ENCODE results near the gene KIAA1755. TPM values are rescaled to one million over a fixed set of nuclear protein-coding genes. Genes with fewer than 3 reads are reported as not detected.

KIAA1755 gene
- total and polyA plus RNA-seq, 2 experiments from 2014 or later: 4.0 to 5.1 TPM

GRCh38 chr20:38194971-38195504 lies 65.5 kb downstream of the KIAA1755 start:
- 65 to 68% methylated on average over 5 of the region's 5 CpGs for WGBS, 2 experiments (ENCODE audit: low coverage in 1 of 2, low lambda C conversion rate in 2 of 2, missing lambda C conversion rate in 2 of 2)
- Histone ChIP-seq H3K27ac (no peak overlapping the region), H2AFZ (no peak overlapping the region), H3K9ac (no peak overlapping the region), H3K4me3 (no peak overlapping the region), H3K4me1 (ENCODE audit: insufficient read depth) (peaks cover 10% of the 10 kb centered on the region; the same call in 1 of the 2 replicates), H4K20me1 (ENCODE audit: insufficient read depth) (no peaks in the 10 kb centered on the region), H3K36me3 (ENCODE audit: low read depth) (no peaks in the 10 kb centered on the region), H3K79me2 (ENCODE audit: insufficient read depth) (no peaks in the 10 kb centered on the region), H3K9me3 (ENCODE audit: low read depth) (no peaks in the 10 kb centered on the region), H3K9me2 (ENCODE audit: insufficient read depth) (no peaks in the 10 kb centered on the region), H3F3A (ENCODE audit: insufficient read depth) (no peaks in the 10 kb centered on the region), H3K27me3 (replicated peaks; ENCODE audit: insufficient read depth) (no peaks in the 10 kb centered on the region), H3K4me2 (ENCODE audit: unreplicated experiment) (no peak overlapping the region)
- TF ChIP-seq EZH2phosphoT487 (IDR thresholded peaks at IDR 0.05; ENCODE audit: insufficient read depth, low read depth): no peak
- no peak for TF ChIP-seq EZH2 (IDR thresholded peaks at IDR 0.05; ENCODE audit: insufficient read depth, poor library complexity, severe bottlenecking)
- no peak for DNase-seq
- in situ Hi-C loops (cut with MboI): no loop called here

- no peak overlapping the region for H3K27ac ChIP-seq
- H3K9me3 ChIP-seq (ENCODE audit: low read depth): no peaks in the 10 kb centered on the region
- in situ Hi-C loops (cut with MboI): no loop called here
- TF ChIP-seq EZH2 (IDR thresholded peaks at IDR 0.05; ENCODE audit: insufficient read depth, poor library complexity, severe bottlenecking) (no peak), EZH2phosphoT487 (IDR thresholded peaks at IDR 0.05; ENCODE audit: insufficient read depth, low read depth) (no peak)
- WGBS, 2 experiments (ENCODE audit: low coverage in 1 of 2, low lambda C conversion rate in 2 of 2, missing lambda C conversion rate in 2 of 2): 78 to 80% methylated on average over 4 of the region's 4 CpGs
- no peak overlapping the region for H3K9ac ChIP-seq
- DNase-seq: no peak
- no peaks in the 10 kb centered on the region for H4K20me1 ChIP-seq (ENCODE audit: insufficient read depth)
- H3K27me3 ChIP-seq (replicated peaks; ENCODE audit: insufficient read depth): no peaks in the 10 kb centered on the region
- H3K4me3 ChIP-seq: no peak overlapping the region
- no peaks in the 10 kb centered on the region for H3F3A ChIP-seq (ENCODE audit: insufficient read depth)
- H3K4me1 ChIP-seq (ENCODE audit: insufficient read depth): peaks cover 9% of the 10 kb centered on the region; the same call in 1 of the 2 replicates
- no peaks in the 10 kb centered on the region for H3K36me3 ChIP-seq (ENCODE audit: low read depth)
- H2AFZ ChIP-seq: no peak overlapping the region
- H3K79me2 ChIP-seq (ENCODE audit: insufficient read depth): no peaks in the 10 kb centered on the region
- H3K4me2 ChIP-seq (ENCODE audit: unreplicated experiment): no peak overlapping the region
- no peaks in the 10 kb centered on the region for H3K9me2 ChIP-seq (ENCODE audit: insufficient read depth)
Measured at GRCh38 chr20:38193586-38194105, 66.9 kb downstream of the KIAA1755 start.

- TF ChIP-seq EZH2phosphoT487 (IDR thresholded peaks at IDR 0.05; ENCODE audit: insufficient read depth, low read depth): no peak
- no peak for TF ChIP-seq EZH2 (IDR thresholded peaks at IDR 0.05; ENCODE audit: insufficient read depth, poor library complexity, severe bottlenecking)
- Histone ChIP-seq H2AFZ (no peak overlapping the region), H3K4me3 (no peak overlapping the region), H3K9me2 (ENCODE audit: insufficient read depth) (no peaks in the 10 kb centered on the region), H3K4me1 (ENCODE audit: insufficient read depth) (peaks cover 4% of the 10 kb centered on the region), H3K36me3 (ENCODE audit: low read depth) (no peaks in the 10 kb centered on the region), H3K4me2 (ENCODE audit: unreplicated experiment) (no peak overlapping the region), H3K9ac (no peak overlapping the region), H3K79me2 (ENCODE audit: insufficient read depth) (no peaks in the 10 kb centered on the region), H4K20me1 (ENCODE audit: insufficient read depth) (no peaks in the 10 kb centered on the region), H3F3A (ENCODE audit: insufficient read depth) (0 out of 2 replicates have a peak, but pooled peaks cover under 1% of the 10 kb centered on the region), H3K9me3 (ENCODE audit: low read depth) (no peaks in the 10 kb centered on the region), H3K27me3 (replicated peaks; ENCODE audit: insufficient read depth) (no peaks in the 10 kb centered on the region), H3K27ac (no peak overlapping the region)
- in situ Hi-C loops (cut with MboI): no loop called here
- DNase-seq: no peak
- WGBS, 2 experiments (ENCODE audit: low coverage in 1 of 2, low lambda C conversion rate in 2 of 2, missing lambda C conversion rate in 2 of 2): 90 to 91% methylated on average over 9 of the region's 9 CpGs
Measured at GRCh38 chr20:38192323-38192885, 68.1 kb downstream of the KIAA1755 start.

- Histone ChIP-seq H4K20me1 (ENCODE audit: insufficient read depth) (no peaks in the 10 kb centered on the region), H2AFZ (no peak overlapping the region), H3K9me3 (ENCODE audit: low read depth) (no peaks in the 10 kb centered on the region), H3K36me3 (ENCODE audit: low read depth) (no peaks in the 10 kb centered on the region), H3K4me2 (ENCODE audit: unreplicated experiment) (no peak overlapping the region), H3K9ac (no peak overlapping the region), H3K79me2 (ENCODE audit: insufficient read depth) (no peaks in the 10 kb centered on the region), H3K27me3 (replicated peaks; ENCODE audit: insufficient read depth) (no peaks in the 10 kb centered on the region), H3F3A (ENCODE audit: insufficient read depth) (peaks cover 8% of the 10 kb centered on the region), H3K4me3 (no peak overlapping the region), H3K27ac (no peak overlapping the region), H3K9me2 (ENCODE audit: insufficient read depth) (no peaks in the 10 kb centered on the region), H3K4me1 (ENCODE audit: insufficient read depth) (peaks cover 11% of the 10 kb centered on the region)
- 81 to 85% methylated on average over 5 of the region's 5 CpGs for WGBS, 2 experiments (ENCODE audit: low coverage in 1 of 2, low lambda C conversion rate in 2 of 2, missing lambda C conversion rate in 2 of 2)
- in situ Hi-C loops (cut with MboI): no loop called here
- DNase-seq: no peak
- TF ChIP-seq EZH2 (IDR thresholded peaks at IDR 0.05; ENCODE audit: insufficient read depth, poor library complexity, severe bottlenecking) (no peak), EZH2phosphoT487 (IDR thresholded peaks at IDR 0.05; ENCODE audit: insufficient read depth, low read depth) (no peak)
Measured at GRCh38 chr20:38191654-38192053, 68.9 kb downstream of the KIAA1755 start.
